T-helper 1 cell treated with Interleukin-12 subunit alpha and Interleukin-12 subunit beta and Interleukin-4 antibody, amounts not matched to agents 30 μg/mL and 1 μg/mL, for 36 hours (primary cell): ENCODE results near the gene RAD51AP1.

Experiments used
- H3K27ac Mint-ChIP-seq: one replicate; pipeline ENCODE4 v1.8.0; 2021; ENCODE audit warnings: mild to moderate bottlenecking, mixed read lengths
- H3K27me3 Mint-ChIP-seq: one replicate; pipeline ENCODE4 v1.8.0; 2021; ENCODE audit warnings: low read depth, mixed read lengths
- H3K36me3 Mint-ChIP-seq: one replicate; pipeline ENCODE4 v1.8.0; 2021; ENCODE audit warnings: low read depth, mixed read lengths
- H3K4me1 Mint-ChIP-seq: one replicate; pipeline ENCODE4 v1.8.0; 2021; ENCODE audit warnings: low read depth, mixed read lengths
- H3K4me3 Mint-ChIP-seq: one replicate; pipeline ENCODE4 v1.8.0; 2021; ENCODE audit warnings: mild to moderate bottlenecking, moderate library complexity, mixed read lengths
- H3K9me3 Mint-ChIP-seq: one replicate; pipeline ENCODE4 v1.8.0; 2021; ENCODE audit warnings: mixed read lengths

Gene RAD51AP1

DNA sequence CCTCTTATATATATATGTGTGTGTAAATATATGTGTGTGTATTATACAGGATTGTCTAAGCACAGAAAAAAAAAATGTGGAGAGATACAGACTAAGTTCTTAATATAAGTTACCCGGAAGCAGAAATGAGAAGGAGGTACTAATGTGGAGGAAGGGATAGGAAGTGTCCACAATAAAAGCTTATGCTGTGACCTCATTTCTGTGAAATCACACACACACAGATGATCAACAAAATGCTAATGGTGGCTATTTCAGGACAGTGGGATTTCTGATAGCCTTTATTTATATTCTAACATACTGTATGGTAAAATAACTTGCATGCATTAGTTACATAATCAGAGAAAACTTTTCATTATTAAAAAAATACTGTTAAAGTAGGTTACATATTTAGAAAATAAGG is 8.5 kb upstream of the RAD51AP1 start:
- H3K27ac Mint-ChIP-seq: no peak overlapping the region
- no peaks in the 10 kb centered on the region for H3K9me3 Mint-ChIP-seq
- no peaks in the 10 kb centered on the region for H3K27me3 Mint-ChIP-seq
- peaks cover 4% of the 10 kb centered on the region for H3K4me1 Mint-ChIP-seq
- H3K36me3 Mint-ChIP-seq: peaks cover 6% of the 10 kb centered on the region
- H3K4me3 Mint-ChIP-seq: no peak overlapping the region

DNA sequence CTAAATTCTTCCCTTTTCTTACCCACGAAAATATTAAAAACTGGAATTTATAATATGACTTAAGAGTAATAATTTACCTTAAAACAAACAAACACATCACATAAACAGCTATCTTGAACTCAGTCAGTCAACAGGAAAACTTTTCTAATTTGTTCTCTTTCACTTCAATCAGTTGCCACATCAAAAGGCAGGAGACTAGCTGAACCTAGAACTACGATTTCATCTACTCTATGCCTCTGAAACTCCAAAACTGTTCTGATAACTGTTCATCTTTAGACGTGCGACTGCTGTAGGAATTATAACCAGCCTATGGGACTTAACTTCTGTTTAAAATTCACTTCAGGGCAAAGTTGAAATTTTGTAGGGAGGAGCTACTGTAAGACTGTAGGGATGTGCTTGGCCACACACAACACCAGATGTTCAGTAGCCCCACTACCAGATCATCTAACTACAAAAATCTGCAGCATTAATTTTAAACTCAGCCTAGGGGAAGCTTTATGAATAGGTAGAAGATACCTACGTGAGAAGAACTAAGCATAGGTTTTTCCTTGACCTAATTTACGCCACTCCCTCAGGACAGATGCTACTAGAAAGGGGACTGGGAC is 7.6 kb upstream of the RAD51AP1 start:
- Mint-ChIP-seq H3K9me3 (no peaks in the 10 kb centered on the region), H3K4me3 (no peak overlapping the region), H3K27me3 (no peaks in the 10 kb centered on the region), H3K4me1 (peaks cover 4% of the 10 kb centered on the region), H3K36me3 (peaks cover 6% of the 10 kb centered on the region), H3K27ac (peak overlapping the region; percentile 5)

DNA sequence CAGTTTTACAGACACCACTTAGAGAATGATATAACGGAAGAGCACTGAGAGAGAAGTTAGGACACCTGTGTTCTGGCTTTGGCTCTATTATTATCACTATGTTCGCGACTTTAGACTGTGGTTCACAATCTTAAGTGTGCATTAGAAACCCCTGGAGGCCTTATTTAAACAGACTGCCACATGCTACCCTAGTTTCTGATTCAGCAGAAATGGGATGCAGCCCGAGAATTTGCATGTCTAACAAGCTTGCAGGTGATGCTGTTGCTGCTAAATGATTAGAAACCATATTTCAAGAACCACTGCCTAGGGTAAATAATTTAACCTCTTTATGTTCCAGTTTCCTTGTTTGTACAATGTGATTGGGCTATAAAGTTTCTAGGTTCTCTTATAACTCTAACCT is 3.6 kb upstream of the RAD51AP1 start:
- Mint-ChIP-seq H3K27ac (no peak overlapping the region), H3K9me3 (no peaks in the 10 kb centered on the region)

DNA sequence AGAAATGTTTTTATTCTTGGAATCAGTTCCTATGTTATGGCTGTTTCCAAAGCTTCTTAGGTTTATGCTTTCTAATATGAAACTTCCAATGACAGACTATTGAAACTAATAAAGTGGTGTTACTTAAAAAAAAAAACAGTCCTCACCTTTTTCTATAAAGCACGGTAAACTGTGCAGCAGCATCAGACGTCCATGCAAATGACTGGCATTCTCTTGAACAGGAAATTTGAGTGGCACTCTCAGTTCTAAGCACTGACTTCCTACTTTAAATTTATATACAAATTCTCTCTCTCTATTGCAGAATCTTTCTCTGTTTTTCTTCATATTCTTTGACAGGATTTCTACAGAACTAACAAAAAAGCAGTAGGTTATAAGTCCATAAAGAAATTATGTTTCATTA is 2.8 kb upstream of the RAD51AP1 start:
- Mint-ChIP-seq H3K27ac (no peak overlapping the region), H3K4me3 (no peak overlapping the region), H3K27me3 (no peaks in the 10 kb centered on the region), H3K4me1 (peaks cover 23% of the 10 kb centered on the region), H3K9me3 (no peaks in the 10 kb centered on the region), H3K36me3 (no peaks in the 10 kb centered on the region)

More for the DNA sequence above, 3.6 kb upstream of the RAD51AP1 start:
- H3K4me3 Mint-ChIP-seq: no peak overlapping the region
- H3K4me1 Mint-ChIP-seq: peaks cover 23% of the 10 kb centered on the region
- peaks cover under 1% of the 10 kb centered on the region for H3K36me3 Mint-ChIP-seq
- H3K27me3 Mint-ChIP-seq: no peaks in the 10 kb centered on the region

DNA sequence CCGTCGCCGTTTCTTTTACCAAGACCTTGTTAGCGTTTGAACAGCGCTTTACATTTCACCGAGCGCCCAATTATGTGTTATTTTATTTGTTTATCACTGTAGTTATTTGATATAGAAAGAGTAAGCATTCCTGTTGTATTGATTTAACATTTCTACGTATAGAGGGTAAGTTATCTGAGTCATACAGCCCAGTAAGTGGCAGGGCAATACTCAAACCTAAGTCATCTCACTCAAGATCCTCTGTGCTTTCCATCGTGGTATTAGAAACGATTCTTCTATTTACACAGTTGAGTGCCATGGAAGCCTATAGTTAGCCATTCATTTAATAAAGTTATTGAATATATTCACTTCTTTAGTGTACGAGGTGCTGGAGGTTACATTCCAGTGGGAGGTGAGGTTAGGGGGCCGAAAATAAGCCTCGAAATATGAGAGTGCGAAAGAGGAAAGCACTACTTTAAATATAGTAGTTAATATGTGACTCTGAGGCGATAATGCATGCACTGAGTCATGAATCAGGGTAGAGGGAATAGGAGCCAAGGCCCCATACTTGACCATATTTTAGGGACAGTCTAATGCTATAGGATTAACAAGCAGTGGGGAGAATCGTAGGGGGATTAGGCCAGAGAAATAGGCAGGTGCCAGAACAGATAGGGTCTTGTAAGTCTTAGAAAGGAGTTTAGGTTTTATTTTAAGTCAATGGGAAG is 629 bp downstream of the RAD51AP1 start:
- Mint-ChIP-seq H3K27me3 (no peaks in the 10 kb centered on the region), H3K27ac (peak overlapping the region; percentile 92)

DNA sequence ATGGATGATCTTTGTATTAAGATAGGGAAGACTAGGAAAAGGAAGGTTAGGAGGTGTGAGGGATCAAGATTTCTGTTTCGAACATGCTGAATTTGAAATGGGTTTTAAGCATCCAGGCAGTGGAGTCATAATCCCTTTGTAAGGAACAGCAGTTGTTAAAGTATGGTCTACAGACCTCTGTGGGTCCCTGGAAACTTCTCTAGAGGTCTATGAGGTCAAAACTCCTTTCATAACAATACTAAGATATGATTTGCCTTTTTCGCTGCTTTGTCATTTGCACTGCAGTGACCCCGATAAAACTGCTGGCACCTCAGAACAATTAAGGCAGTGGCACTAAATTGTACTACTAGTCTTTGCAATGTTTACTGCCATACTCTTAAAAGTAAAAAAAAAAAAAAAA is 1.5 kb downstream of the RAD51AP1 start:
- H3K27ac Mint-ChIP-seq: peak overlapping the region; percentile 92
- H3K9me3 Mint-ChIP-seq: no peaks in the 10 kb centered on the region
- H3K27me3 Mint-ChIP-seq: no peaks in the 10 kb centered on the region
- H3K36me3 Mint-ChIP-seq: peaks cover 16% of the 10 kb centered on the region
- peak overlapping the region; percentile 99 for H3K4me3 Mint-ChIP-seq
- peaks cover 25% of the 10 kb centered on the region for H3K4me1 Mint-ChIP-seq

More for the DNA sequence above, 629 bp downstream of the RAD51AP1 start:
- peaks cover 9% of the 10 kb centered on the region for H3K36me3 Mint-ChIP-seq
- no peaks in the 10 kb centered on the region for H3K9me3 Mint-ChIP-seq
- peaks cover 25% of the 10 kb centered on the region for H3K4me1 Mint-ChIP-seq
- peak overlapping the region; percentile 99 for H3K4me3 Mint-ChIP-seq

DNA sequence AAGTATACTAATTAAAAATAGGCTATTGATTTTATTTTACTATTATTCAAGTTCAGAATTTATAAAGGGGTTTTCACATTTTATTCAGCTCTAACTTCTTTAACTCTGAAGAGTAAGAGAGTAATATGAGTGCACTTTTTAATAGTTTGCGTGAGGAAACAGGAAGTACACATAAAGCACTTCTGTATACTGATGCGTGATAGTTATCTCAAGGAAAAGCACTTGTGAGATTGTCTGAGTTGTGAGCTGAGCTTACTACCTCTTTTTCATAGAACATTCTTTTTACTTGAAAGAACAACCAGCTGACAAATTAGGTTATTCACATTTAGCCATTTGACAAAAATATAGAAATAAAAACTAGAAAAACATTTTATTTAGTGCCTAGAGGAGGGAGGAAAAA is 1.9 kb downstream of the RAD51AP1 start:
- peaks cover 16% of the 10 kb centered on the region for H3K36me3 Mint-ChIP-seq
- H3K4me3 Mint-ChIP-seq: no peak overlapping the region
- H3K27ac Mint-ChIP-seq: no peak overlapping the region
- H3K9me3 Mint-ChIP-seq: no peaks in the 10 kb centered on the region
- H3K27me3 Mint-ChIP-seq: no peaks in the 10 kb centered on the region
- H3K4me1 Mint-ChIP-seq: peaks cover 25% of the 10 kb centered on the region

DNA sequence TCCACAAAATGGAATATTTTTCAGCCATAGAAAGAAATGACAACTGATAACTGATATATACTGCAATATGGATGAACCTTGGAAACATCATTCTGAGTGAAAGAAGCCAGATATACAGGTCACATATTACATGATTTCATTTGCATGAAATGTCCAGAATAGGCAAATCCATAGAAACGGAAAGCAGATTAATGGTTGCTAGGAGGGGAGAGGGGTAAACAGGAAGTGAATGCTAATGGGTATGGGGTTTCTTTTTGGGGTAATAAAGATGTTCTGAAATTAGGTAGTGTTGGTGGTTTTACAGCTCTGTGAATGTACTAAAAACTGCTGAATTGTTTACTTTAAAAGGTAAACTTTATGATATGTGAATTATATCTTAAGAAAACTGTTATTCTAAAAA is 6.5 kb downstream of the RAD51AP1 start:
- Mint-ChIP-seq H3K4me3 (no peak overlapping the region), H3K27ac (no peak overlapping the region), H3K36me3 (peaks cover 27% of the 10 kb centered on the region), H3K4me1 (peaks cover 4% of the 10 kb centered on the region), H3K27me3 (no peaks in the 10 kb centered on the region), H3K9me3 (no peaks in the 10 kb centered on the region)

DNA sequence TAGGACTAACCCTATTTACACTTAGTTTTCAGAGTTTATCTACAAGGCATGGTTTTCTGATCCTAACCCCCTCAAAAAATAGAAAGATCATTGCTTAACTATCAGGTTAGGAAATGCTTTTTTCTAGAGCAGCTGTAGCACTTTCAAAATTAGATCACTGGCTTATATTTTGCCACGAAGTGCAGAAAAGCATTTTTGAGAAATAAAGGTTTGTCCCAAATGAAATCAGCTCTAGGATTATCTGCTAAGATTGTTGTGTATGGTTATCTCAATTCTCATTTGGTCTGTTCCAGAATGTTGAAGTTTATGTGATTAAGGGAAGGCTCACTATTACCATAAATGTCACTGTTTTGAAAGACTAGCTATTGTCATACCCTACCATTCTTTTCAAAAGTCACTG is 13.5 kb downstream of the RAD51AP1 start:
- no peak overlapping the region for H3K27ac Mint-ChIP-seq
- no peaks in the 10 kb centered on the region for H3K27me3 Mint-ChIP-seq
- H3K4me1 Mint-ChIP-seq: no peaks in the 10 kb centered on the region
- no peak overlapping the region for H3K4me3 Mint-ChIP-seq
- no peaks in the 10 kb centered on the region for H3K9me3 Mint-ChIP-seq
- peaks cover 31% of the 10 kb centered on the region for H3K36me3 Mint-ChIP-seq

DNA sequence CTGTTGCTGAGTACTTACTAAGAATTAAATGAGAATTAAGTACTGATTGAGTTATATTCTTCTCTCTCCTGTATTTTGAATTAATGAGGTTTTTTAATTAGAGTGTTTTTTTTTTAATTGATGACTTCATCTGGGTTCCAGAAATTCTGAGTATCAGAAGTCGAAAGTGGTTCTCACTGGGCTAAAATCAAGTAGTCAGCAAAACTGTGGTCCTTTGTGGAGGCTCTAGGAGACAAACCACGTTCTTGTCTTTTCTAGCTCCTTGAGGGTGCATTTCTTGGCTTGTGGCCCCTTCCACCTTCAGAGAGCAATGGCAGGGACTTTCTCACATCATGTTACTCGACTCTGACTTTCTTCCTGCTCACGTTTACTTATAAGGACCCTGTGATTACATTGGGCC is 15.3 kb downstream of the RAD51AP1 start:
- Mint-ChIP-seq H3K27me3 (no peaks in the 10 kb centered on the region), H3K4me1 (no peaks in the 10 kb centered on the region), H3K36me3 (peaks cover 26% of the 10 kb centered on the region), H3K27ac (no peak overlapping the region), H3K4me3 (no peak overlapping the region), H3K9me3 (no peaks in the 10 kb centered on the region)

DNA sequence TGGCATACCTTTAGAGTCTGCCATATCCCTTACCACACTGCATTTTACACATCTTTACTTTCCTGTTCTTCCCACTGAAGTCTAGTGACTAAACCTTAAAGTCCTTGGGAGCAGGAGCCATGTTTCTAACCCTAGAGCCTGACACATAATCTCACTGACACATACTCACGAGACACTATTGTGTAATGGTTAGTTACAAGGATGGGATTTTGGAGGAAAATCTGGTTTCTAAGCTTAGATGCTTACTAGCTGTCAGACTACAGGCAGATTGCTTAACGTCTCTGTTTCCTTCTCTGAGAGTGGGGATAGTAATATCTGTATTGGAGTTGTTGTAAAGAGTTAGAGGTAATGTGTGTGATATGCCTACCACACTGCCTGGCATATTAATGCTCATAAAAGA is 17.1 kb downstream of the RAD51AP1 start:
- Mint-ChIP-seq H3K27ac (no peak overlapping the region), H3K4me1 (no peaks in the 10 kb centered on the region), H3K27me3 (no peaks in the 10 kb centered on the region), H3K4me3 (no peak overlapping the region), H3K9me3 (no peaks in the 10 kb centered on the region), H3K36me3 (peaks cover 29% of the 10 kb centered on the region)

DNA sequence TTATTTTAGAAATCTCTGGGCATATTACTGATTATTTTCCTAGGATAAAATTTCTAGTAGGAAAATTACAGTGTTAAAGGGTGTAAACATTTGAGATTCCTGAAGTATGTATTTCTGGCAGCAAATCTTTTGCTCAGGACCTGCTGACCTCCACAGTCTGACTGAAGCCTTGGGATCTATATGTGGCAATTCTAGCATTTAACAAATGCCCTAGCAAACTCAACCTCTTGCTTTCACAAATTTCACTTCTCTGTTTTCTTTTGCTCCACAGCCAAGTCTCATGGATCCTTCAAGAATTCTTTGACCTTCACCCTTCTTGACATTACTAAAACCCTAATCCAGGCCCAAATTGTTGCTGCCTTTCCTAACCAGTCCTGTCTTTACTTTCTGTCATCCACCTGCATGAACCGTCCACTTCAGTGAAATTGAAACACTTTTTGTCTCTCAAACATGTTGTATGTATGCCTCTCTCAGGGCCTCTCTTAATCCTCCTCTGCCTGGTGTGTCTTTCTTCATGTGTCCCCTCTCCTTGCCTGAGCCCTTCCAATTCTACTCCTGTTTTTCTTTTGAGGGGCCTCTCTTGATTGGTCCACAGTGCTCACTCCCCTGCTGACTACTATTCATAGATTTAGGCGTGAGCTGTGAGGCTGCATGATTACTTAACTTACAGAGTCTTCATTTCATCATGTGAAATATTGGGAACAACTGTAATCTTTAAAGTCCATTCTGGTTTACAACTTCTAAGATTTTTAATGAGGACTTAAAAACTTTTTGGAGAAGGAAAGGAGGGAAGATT is 18.2 kb downstream of the RAD51AP1 start:
- no peaks in the 10 kb centered on the region for H3K4me1 Mint-ChIP-seq
- H3K27ac Mint-ChIP-seq: no peak overlapping the region
- H3K4me3 Mint-ChIP-seq: no peak overlapping the region
- no peaks in the 10 kb centered on the region for H3K9me3 Mint-ChIP-seq
- H3K36me3 Mint-ChIP-seq: peaks cover 29% of the 10 kb centered on the region
- no peaks in the 10 kb centered on the region for H3K27me3 Mint-ChIP-seq

DNA sequence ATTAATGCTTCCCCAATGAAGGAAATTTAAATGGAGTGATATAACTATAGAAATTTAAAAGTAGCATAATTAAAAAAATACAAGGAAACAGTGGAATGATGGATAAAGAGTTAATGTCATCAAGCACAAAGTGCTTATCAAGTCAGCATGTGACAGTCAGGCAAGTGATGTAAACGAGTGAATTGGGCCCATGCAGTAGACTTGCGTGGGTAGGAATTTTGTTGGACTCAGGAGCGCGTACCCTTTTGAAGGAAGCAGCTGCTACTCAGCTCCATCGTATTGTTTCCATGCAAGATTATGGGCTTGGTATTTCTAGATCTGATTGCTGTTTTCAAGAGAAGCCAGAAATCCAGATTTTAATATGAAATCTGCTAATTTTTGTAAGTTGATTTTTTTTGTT is 18.9 kb downstream of the RAD51AP1 start:
- Mint-ChIP-seq H3K4me1 (peaks cover 3% of the 10 kb centered on the region), H3K27ac (no peak overlapping the region), H3K9me3 (no peaks in the 10 kb centered on the region), H3K27me3 (no peaks in the 10 kb centered on the region), H3K4me3 (no peak overlapping the region), H3K36me3 (peaks cover 29% of the 10 kb centered on the region)

DNA sequence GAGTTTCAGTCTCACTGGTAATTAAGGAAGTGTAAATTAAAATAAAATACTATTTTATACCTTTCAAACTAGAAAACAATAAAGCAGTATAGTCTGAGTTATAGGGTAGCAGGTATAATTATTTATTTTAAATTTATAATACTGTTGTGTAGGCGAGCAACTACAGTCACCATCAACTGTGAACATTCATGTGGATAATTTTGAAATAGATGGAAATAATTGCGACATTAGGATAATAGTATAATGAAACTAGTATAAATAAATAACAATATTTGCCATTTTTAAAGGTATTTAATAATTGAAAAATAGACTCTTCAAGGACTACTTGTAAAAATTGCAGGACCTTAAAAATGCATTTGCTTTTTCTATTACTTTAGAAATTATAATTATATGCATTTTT is 19.5 kb downstream of the RAD51AP1 start:
- Mint-ChIP-seq H3K27ac (no peak overlapping the region), H3K4me3 (no peak overlapping the region), H3K9me3 (no peaks in the 10 kb centered on the region), H3K4me1 (peaks cover 5% of the 10 kb centered on the region), H3K27me3 (no peaks in the 10 kb centered on the region), H3K36me3 (peaks cover 28% of the 10 kb centered on the region)
